ENCODE measurements around the gene S100A12.

- TF ChIP-seq OSR1 (CRISPR knock-in tag; IDR thresholded peaks at IDR 0.05) (no peak), CSDC2 (CRISPR knock-in tag; IDR thresholded peaks at IDR 0.05) (no peak), ARNTL (CRISPR knock-in tag; IDR thresholded peaks at IDR 0.05; ENCODE audit: borderline replicate concordance, low read depth) (no peak), ZNF8 (CRISPR knock-in tag; IDR thresholded peaks at IDR 0.05) (no peak), PPARA (CRISPR knock-in tag; IDR thresholded peaks at IDR 0.05; ENCODE audit: borderline replicate concordance) (no peak), RARB (CRISPR knock-in tag; IDR thresholded peaks at IDR 0.05) (no peak), ZFP3 (CRISPR knock-in tag; IDR thresholded peaks at IDR 0.05) (no peak), CSRNP3 (CRISPR knock-in tag; IDR thresholded peaks at IDR 0.05) (no peak), ZFP30 (CRISPR knock-in tag; IDR thresholded peaks at IDR 0.05) (no peak), BACH2 (CRISPR knock-in tag; IDR thresholded peaks at IDR 0.05; ENCODE audit: borderline replicate concordance) (no peak), TSHZ2 (CRISPR knock-in tag; IDR thresholded peaks at IDR 0.05) (no peak), ZNF565 (CRISPR knock-in tag; conservative IDR thresholded peaks at IDR 0.05; ENCODE audit: low read depth) (no peak)
- TF ChIP-seq, protein P1, sequence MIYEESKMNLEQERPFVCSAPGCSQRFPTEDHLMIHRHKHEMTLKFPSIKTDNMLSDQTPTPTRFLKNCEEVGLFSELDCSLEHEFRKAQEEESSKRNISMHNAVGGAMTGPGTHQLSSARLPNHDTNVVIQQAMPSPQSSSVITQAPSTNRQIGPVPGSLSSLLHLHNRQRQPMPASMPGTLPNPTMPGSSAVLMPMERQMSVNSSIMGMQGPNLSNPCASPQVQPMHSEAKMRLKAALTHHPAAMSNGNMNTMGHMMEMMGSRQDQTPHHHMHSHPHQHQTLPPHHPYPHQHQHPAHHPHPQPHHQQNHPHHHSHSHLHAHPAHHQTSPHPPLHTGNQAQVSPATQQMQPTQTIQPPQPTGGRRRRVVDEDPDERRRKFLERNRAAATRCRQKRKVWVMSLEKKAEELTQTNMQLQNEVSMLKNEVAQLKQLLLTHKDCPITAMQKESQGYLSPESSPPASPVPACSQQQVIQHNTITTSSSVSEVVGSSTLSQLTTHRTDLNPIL (CRISPR knock-in tag; IDR thresholded peaks at IDR 0.05; ENCODE audit: low read depth), result no peak
- TF ChIP-seq, protein P2, sequence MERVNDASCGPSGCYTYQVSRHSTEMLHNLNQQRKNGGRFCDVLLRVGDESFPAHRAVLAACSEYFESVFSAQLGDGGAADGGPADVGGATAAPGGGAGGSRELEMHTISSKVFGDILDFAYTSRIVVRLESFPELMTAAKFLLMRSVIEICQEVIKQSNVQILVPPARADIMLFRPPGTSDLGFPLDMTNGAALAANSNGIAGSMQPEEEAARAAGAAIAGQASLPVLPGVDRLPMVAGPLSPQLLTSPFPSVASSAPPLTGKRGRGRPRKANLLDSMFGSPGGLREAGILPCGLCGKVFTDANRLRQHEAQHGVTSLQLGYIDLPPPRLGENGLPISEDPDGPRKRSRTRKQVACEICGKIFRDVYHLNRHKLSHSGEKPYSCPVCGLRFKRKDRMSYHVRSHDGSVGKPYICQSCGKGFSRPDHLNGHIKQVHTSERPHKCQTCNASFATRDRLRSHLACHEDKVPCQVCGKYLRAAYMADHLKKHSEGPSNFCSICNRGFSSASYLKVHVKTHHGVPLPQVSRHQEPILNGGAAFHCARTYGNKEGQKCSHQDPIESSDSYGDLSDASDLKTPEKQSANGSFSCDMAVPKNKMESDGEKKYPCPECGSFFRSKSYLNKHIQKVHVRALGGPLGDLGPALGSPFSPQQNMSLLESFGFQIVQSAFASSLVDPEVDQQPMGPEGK (CRISPR knock-in tag; IDR thresholded peaks at IDR 0.05; ENCODE audit: borderline replicate concordance), result no peak
Measured at GRCh38 chr1:153392822-153393221, 17.4 kb upstream of the S100A12 start.

Data from SK-N-SH treated with all-trans-retinoic acid at 6 μM for 48 hours (cell line).